Retinal pigment epithelial cell (primary cell): ENCODE results near the gene SPTBN1.

Experiments used
- DNase-seq: peaks from one replicate; pipeline ENCODE4 v3.0.0-alpha.2; 2010; ENCODE audit warnings: low read depth
- H3K4me3 ChIP-seq: 2 replicates; pipeline ENCODE4 v1.5.1; 2011; ENCODE audit warnings: mild to moderate bottlenecking, low read length, control low read depth, moderate library complexity
- CTCF ChIP-seq: conservative IDR thresholded peaks from 2 replicates; pipeline ENCODE4 v1.5.1; 2011; ENCODE audit warnings: low read depth, low read length, control low read depth, inconsistent platforms

SPTBN1 gene

GRCh38 chr2:54584598-54584997, 128.5 kb downstream of the SPTBN1 start:
- no peak overlapping the region for H3K4me3 ChIP-seq
- TF ChIP-seq CTCF: no peak

DNA sequence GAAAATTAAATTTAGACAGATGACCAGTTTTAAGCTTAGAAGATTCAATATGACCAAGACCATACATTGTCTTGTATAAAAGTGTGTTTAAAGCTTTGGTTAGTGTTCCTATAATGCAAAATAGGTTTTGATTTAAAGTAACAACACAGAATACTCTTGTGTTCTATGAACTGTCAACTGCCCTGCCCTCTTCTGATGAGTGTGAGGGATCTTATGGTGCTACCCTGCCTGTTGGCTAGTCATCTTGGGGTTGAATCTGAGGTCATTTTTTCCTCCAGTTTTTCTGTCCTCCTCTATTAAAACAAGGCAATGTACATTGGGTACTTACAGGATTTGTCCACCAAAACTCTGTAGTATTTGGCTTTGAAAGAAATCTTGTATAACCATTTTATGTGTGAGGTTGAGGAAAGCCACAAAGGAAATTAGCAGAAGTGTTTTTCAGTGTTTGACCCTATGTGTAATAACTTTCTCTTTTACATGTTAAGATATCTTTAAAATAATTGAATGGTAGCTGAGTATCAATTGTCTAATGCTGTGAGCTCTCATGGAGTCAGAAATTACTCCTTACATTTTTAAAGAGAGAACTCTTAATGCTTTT, 129.1 kb downstream of the SPTBN1 start:
- H3K4me3 ChIP-seq: no peak overlapping the region
- no peak for TF ChIP-seq CTCF
- DNase-seq: no peak

More at GRCh38 chr2:54584598-54584997, 128.5 kb downstream of the SPTBN1 start:
- no peak for DNase-seq

DNA sequence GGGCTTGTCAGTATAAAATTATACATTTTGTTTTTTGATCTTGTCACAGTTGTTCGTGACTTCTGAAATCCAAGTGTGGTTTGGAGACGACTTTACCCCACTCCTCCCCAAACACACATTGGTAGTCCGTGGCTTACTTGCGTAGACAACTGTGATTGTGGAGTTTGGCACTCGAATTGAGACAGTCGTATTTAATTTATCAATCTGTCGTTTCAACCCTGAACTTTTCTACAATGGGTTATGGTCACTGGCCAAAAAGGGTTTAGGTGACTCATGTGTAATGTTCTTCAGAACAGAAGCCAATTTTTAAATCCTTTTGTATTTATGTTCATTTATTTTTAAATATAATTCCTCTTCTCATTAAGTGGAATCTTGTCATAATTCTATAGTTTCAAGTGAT, 129.9 kb downstream of the SPTBN1 start:
- H3K4me3 ChIP-seq: no peak overlapping the region
- peak; percentile 89 for DNase-seq
- TF ChIP-seq CTCF: no peak

- no peak for TF ChIP-seq CTCF
- no peak for DNase-seq
- H3K4me3 ChIP-seq: no peak overlapping the region
These were observed 130.4 kb downstream of the SPTBN1 start for GRCh38 chr2:54586494-54586893.

DNA sequence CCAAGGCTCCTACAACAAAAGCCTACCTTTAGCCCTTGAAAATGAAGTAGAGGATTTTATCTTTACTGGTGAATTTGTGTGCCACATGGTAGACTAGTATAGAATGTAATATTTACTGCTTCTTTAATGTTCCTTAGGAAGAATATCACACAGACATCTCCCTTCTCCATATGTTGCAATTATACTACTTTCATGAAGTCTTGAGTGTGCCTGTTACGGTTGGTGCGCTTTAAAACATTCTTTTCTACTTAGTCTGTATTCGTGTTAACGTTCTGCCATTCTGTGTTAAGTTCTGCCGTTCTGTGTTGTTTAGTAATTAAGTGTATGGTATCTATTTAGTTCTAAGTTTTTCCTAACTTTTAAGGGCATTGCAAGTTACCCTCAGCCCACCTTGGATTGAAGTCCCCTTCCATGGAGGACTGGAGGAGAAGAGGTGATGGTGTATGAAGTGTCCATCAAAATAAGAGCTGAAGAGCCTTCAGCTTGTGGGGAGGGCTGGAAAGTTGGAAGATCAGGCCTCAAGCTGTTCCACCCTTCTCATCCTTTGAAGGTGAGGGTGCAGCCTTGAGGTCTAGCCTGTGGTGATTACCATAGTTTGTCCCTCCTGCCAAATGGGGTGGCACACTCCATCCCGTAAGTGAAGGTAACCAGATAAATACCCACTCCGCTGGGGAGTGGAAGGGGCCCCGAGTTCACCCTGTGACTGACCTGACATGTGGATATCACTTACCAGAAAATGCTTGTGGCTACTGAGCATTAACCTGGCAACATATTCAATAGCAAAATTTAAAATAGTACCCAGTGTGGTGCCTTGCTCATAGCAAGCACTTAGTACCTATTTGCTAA, 131.3 kb downstream of the SPTBN1 start:
- TF ChIP-seq CTCF: no peak
- no peak overlapping the region for H3K4me3 ChIP-seq
- no peak for DNase-seq

DNA sequence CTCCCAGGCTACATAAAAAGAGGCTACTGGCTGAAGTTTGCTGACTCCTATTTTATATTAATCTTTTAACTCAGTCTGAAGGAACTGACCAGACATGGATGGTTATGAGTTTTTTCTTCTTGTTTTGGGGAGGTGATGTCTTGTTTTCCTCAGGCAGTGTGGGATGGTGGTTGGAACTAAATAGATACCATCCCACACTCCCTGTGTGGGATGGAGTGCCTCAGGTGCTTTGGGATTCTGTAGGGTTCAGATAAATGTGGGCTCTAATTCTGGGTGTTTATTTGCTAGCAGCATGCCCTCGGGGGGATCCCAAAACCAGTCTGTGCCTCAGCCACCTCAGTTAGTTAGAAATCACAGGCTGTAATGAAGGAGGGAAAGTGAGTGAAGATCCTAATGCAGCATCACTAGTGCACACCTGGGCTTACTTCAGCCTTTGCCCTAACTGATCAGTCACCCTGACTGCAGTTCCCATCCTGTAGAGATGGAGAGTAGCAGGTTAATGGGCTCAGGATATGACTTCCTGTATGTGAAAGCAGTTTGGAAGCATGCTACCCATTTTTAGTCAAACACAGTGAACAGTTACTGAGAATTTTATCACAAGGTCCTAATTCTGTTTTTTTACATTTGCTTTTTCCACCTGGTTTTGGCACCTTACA, 132.2 kb downstream of the SPTBN1 start:
- no peak overlapping the region for H3K4me3 ChIP-seq
- no peak for TF ChIP-seq CTCF
- DNase-seq: no peak

- DNase-seq: no peak
- no peak overlapping the region for H3K4me3 ChIP-seq
- TF ChIP-seq CTCF: no peak
These were observed 132.9 kb downstream of the SPTBN1 start for GRCh38 chr2:54589038-54589339.
